K562 (cell line): Measurements from ENCODE around the gene UBE2E1. TPM values are rescaled to one million over a fixed set of nuclear protein-coding genes. Genes with fewer than 3 reads are reported as not detected.

Experiments used
- ATAC-seq: fragments of 200-7000 bp; cut with Tn5 transposase; 3 replicates; pipeline ENCODE4 v1.9.1; 2020; ENCODE audit warnings: moderate library complexity
- BruUV-seq: library from RNA; stranded (reverse); fragments of 400-500 nt; replicated peaks from 2 replicates; lab custom pipeline; 2021; lab: Mats Ljungman, UMichigan
- CTCF ChIA-PET: fragments of 300-600 bp; formaldehyde crosslinking; extraction: SDS; loops from one replicate; lab custom pipeline; 2021; ENCODE audit warnings: low intra/inter-chr PET ratio; lab: Yijun Ruan, JAX
- POLR2A ChIA-PET: fragments of 300-600, 350-650 bp; sonication (Branson Sonifier 250); formaldehyde crosslinking; extraction: SDS; loops from one replicate; lab custom pipeline; 2021; ENCODE audit warnings: antibody characterized with exemption, inconsistent platforms; lab: Yijun Ruan, JAX
- DNase-seq, 4 experiments: peaks; one replicate each; pipeline versions ENCODE4 v3.0.0 to v3.0.0-alpha.2; 2011 to 2018; ENCODE audit warnings: low spot score in 3 of 4, mixed read lengths in 3 of 4; ENCODE audit errors: extremely low read depth in 1 of 4
- FAIRE-seq: peaks from 2 replicates; lab custom pipeline; 2011; peaks lifted over from hg19 to GRCh38; lab: Jason Lieb, UNC
- H2AFZ ChIP-seq: 2 replicates; pipeline ENCODE4 v1.6.0; 2011; ENCODE audit warnings: low read depth, low read length, control low read depth, inconsistent platforms
- H3K27ac ChIP-seq: fragments of 200-600 bp; 3 replicates; pipeline ENCODE4 v1.8.0; 2011; ENCODE audit warnings: low read depth, mild to moderate bottlenecking, control low read depth, inconsistent platforms, low read length, moderate library complexity, mixed read lengths; ENCODE audit errors: extremely low read depth
- H3K27me3 ChIP-seq, 2 experiments: fragments of 300-600 bp in 1 of 2; 2 replicates in 1 of 2; 3 replicates in 1 of 2; pipeline versions ENCODE4 v1.6.0 to v1.8.0; 2011; ENCODE audit warnings: inconsistent platforms in 2 of 2, low read length in 2 of 2, mild to moderate bottlenecking in 1 of 2, mixed read lengths in 1 of 2, moderate library complexity in 1 of 2; ENCODE audit not compliant: control insufficient read depth in 2 of 2, insufficient read depth in 2 of 2
- H3K36me3 ChIP-seq: fragments of 300-600 bp; 3 replicates; pipeline ENCODE4 v1.8.0; 2011; ENCODE audit warnings: mild to moderate bottlenecking, low read length, inconsistent platforms; ENCODE audit not compliant: control insufficient read depth, insufficient read depth
- H3K4me1 ChIP-seq, 2 experiments: fragments of 200-600 bp in 1 of 2; replicated peaks in 1 of 2; 2 replicates in 1 of 2; 3 replicates in 1 of 2; pipeline versions ENCODE4 v1.5.1 to v1.8.0; 2011; ENCODE audit warnings: inconsistent platforms in 2 of 2, low read length in 2 of 2, mild to moderate bottlenecking in 1 of 2, mixed read lengths in 1 of 2, moderate library complexity in 1 of 2; ENCODE audit not compliant: control insufficient read depth in 2 of 2, insufficient read depth in 2 of 2
- H3K4me2 ChIP-seq: 2 replicates; pipeline ENCODE4 v1.6.1; 2011; ENCODE audit warnings: low read length, control low read depth, inconsistent platforms, mixed read lengths; ENCODE audit not compliant: insufficient read depth
- H3K4me3 ChIP-seq: fragments of 200-600 bp; sonication (generic), shearing (Covaris generic); 2 replicates; pipeline ENCODE4 v1.5.1; 2016; ENCODE audit warnings: control low read depth, inconsistent platforms
- H3K79me2 ChIP-seq: fragments of 200-600 bp; 3 replicates; pipeline ENCODE4 v1.8.0; 2011; ENCODE audit warnings: low read length, inconsistent platforms; ENCODE audit not compliant: control insufficient read depth, insufficient read depth
- H3K9ac ChIP-seq, 2 experiments: 2 replicates each; pipeline versions ENCODE4 v1.6.0 to v1.6.1; 2011; ENCODE audit warnings: low read depth in 2 of 2, low read length in 2 of 2, control low read depth in 1 of 2, inconsistent platforms in 1 of 2, mild to moderate bottlenecking in 1 of 2, mixed read lengths in 1 of 2; ENCODE audit not compliant: insufficient read depth in 1 of 2
- H3K9me1 ChIP-seq: one replicate; pipeline ENCODE4 v1.6.0; 2011; ENCODE audit warnings: inconsistent platforms, mild to moderate bottlenecking, low read length, moderate library complexity; ENCODE audit not compliant: control insufficient read depth, insufficient read depth
- H3K9me3 ChIP-seq: replicated peaks from 2 replicates; pipeline ENCODE4 v1.5.1; 2011; ENCODE audit warnings: low read depth, low read length, inconsistent platforms; ENCODE audit not compliant: control insufficient read depth, insufficient read depth
- H4K20me1 ChIP-seq: replicated peaks from 2 replicates; pipeline ENCODE4 v1.6.1; 2011; ENCODE audit warnings: low read length, inconsistent platforms, mixed read lengths; ENCODE audit not compliant: control insufficient read depth, insufficient read depth
- CEBPG ChIP-seq, 3 experiments: fragments of 200-800 bp in 1 of 3; sonication (Bioruptor generic) in 1 of 3; sonication (generic) in 1 of 3; formaldehyde crosslinking in 1 of 3; IDR thresholded peaks in 2 of 3; conservative IDR thresholded peaks in 1 of 3; 2 replicates each; pipeline versions ENCODE4 v1.6.1 to v1.8.0; 2016 to 2022; ENCODE audit warnings: missing compliant biosample characterization in 2 of 3, missing genetic modification characterization in 2 of 3, mild to moderate bottlenecking in 1 of 3, missing genetic modification reagents in 1 of 3
- CTCF ChIP-seq, 3 experiments: IDR thresholded peaks in 2 of 3; conservative IDR thresholded peaks in 1 of 3; 2 replicates each; pipeline ENCODE4 v1.5.1; 2011 to 2012; ENCODE audit warnings: low read length in 3 of 3, mild to moderate bottlenecking in 3 of 3, control low read depth in 2 of 3, improper control_type of control experiment in 1 of 3, inconsistent platforms in 1 of 3, low read depth in 1 of 3, mixed read lengths in 1 of 3, moderate library complexity in 1 of 3; ENCODE audit not compliant: insufficient read depth in 2 of 3
- E2F4 ChIP-seq: sonication (generic); formaldehyde crosslinking; IDR thresholded peaks from 2 replicates; pipeline ENCODE4 v1.8.0; 2022; ENCODE audit warnings: mild to moderate bottlenecking, low read depth, missing genetic modification reagents
- FOXP1 ChIP-seq: sonication (generic); formaldehyde crosslinking; IDR thresholded peaks from 2 replicates; pipeline ENCODE4 v1.8.0; 2022; ENCODE audit warnings: mild to moderate bottlenecking, missing genetic modification reagents
- GABPA ChIP-seq: fragments of 200-800 bp; sonication (Bioruptor generic); conservative IDR thresholded peaks from 2 replicates; pipeline ENCODE4 v1.6.1; 2016; ENCODE audit warnings: low read depth, missing genetic modification characterization, missing compliant biosample characterization
- HDAC1 ChIP-seq, 2 experiments: fragments of 450-650 bp; IDR thresholded peaks; 2 replicates each; pipeline ENCODE4 v1.6.1; 2016 to 2017; ENCODE audit warnings: inconsistent platforms in 1 of 2, mild to moderate bottlenecking in 1 of 2, moderate library complexity in 1 of 2
- MBD2 ChIP-seq: sonication (generic); IDR thresholded peaks from 2 replicates; pipeline ENCODE4 v1.6.1; 2016; ENCODE audit warnings: low read depth, borderline replicate concordance
- NFATC3 ChIP-seq: fragments of 450-650 bp; IDR thresholded peaks from 2 replicates; pipeline ENCODE4 v1.6.1; 2017; ENCODE audit warnings: mild to moderate bottlenecking
- RFX7 ChIP-seq: fragments of 250-450 bp; sonication (Bioruptor Pico); IDR thresholded peaks from 2 replicates; pipeline ENCODE4 v1.5.1; 2021; ENCODE audit warnings: mild to moderate bottlenecking
- SUPT5H ChIP-seq: fragments of 450-650 bp; IDR thresholded peaks from 2 replicates; pipeline ENCODE4 v1.6.1; 2016
- WGBS: fragments of 100-300 bp; shearing (Covaris generic); methylation state at CpG from one replicate; pipeline ENCODE4 v1.1.6; 2016; ENCODE audit warnings: low coverage, mixed read lengths; ENCODE audit not compliant: insufficient coverage; ENCODE audit errors: missing lambda C conversion rate; 5-methylcytosine and 5-hydroxymethylcytosine counted together
- in situ Hi-C: fragments of 300-500 bp; cut with MboI; formaldehyde crosslinking; loops from 4 replicates; pipeline ENCODE4 v1.15.0; 2018; ENCODE audit warnings: inconsistent platforms, mixed read lengths
- intact Hi-C: fragments of 100-400 bp; cut with micrococcal nuclease; formaldehyde crosslinking; loops from 2 replicates; pipeline ENCODE4 v1.14.2; 2022
- polyA plus RNA-seq, 8 experiments: library from polyadenylated mRNA; depleted of rRNA in 4 of 8; stranded (reverse) in 5 of 8; unstranded in 3 of 8; fragments of >200 nt; fragmentation: Nextera tagmentation in 2 of 8; fragmentation: Illumina TruSeq in 1 of 8; extraction: Ambion mirVana in 2 of 8; extraction: Trizol in 1 of 8; gene quantifications; 2 replicates each; pipeline versions ENCODE4 v1.2.1 to v1.2.3, GENCODE V29; 2011 to 2014; ENCODE audit warnings: inconsistent platforms in 1 of 8, missing spikeins in 1 of 8
- total RNA-seq, 7 experiments: library from RNA; depleted of rRNA in 6 of 7; stranded (reverse); fragments of >200 nt in 6 of 7; fragmentation: Illumina TruSeq in 2 of 7; extraction: Trizol in 2 of 7; gene quantifications; 2 replicates each; pipeline versions ENCODE4 v1.2.1 to v1.2.3, GENCODE V29; 2011 to 2021; ENCODE audit warnings: low replicate concordance in 1 of 7

The UBE2E1 gene
- total and polyA plus RNA-seq, 9 of the 15 experiments (the other 6 are each of a cell fraction or from before 2014, with no cell fraction given) = 54.4 to 294 (median 165) TPM

- Histone ChIP-seq H3K4me1 (peaks cover 0 to 2% of the 10 kb centered on the region in 2 experiments; a peak in 2 of 5 replicates), H3K9me1 (no peaks in the 10 kb centered on the region), H2AFZ (no peak overlapping the region), H3K79me2 (no peaks in the 10 kb centered on the region), H4K20me1 (no peaks in the 10 kb centered on the region), H3K4me2 (no peak overlapping the region), H3K27me3 (peaks cover 17 to 19% of the 10 kb centered on the region in 2 experiments), H3K9ac (no peak overlapping the region), H3K36me3 (no peaks in the 10 kb centered on the region), H3K9me3 (no peaks in the 10 kb centered on the region), H3K4me3 (no peak overlapping the region), H3K27ac (no peak overlapping the region)
- TF ChIP-seq RFX7 = no peak
- TF ChIP-seq MBD2 = no peak
- TF ChIP-seq NFATC3 = no peak
- no peak for TF ChIP-seq E2F4 (CRISPR knock-in tag)
- BruUV-seq = no TSS peak
- ATAC-seq (no peak), DNase-seq (no peak), FAIRE-seq (no peak)
- CTCF ChIA-PET = no interaction called here
- WGBS = 6% methylated on average over 2 of the region's 2 CpGs
- in situ Hi-C loops (no loop called here), intact Hi-C loops (no loop called here)
- POLR2A ChIA-PET = interaction anchor here (1.0 kb wide), 1 partner anchor 19 kb away, joined by 3 read pairs; no protein-coding TSS in a partner anchor
These were observed 9.2 kb upstream of the UBE2E1 start for GRCh38 chr3:23796518-23796917.

- no peak for FAIRE-seq
- H3K4me2 ChIP-seq = no peak overlapping the region
These were observed 8.3 kb upstream of the UBE2E1 start for GRCh38 chr3:23797491-23797890.

More at GRCh38 chr3:23797491-23797890, 8.3 kb upstream of the UBE2E1 start:
- intact Hi-C loops = no loop called here
- Histone ChIP-seq H3K4me3 (no peak overlapping the region), H3K9ac (no peak overlapping the region), H3K27me3 (peaks cover 15 to 18% of the 10 kb centered on the region in 2 experiments), H3K79me2 (no peaks in the 10 kb centered on the region), H3K27ac (no peak overlapping the region), H3K4me1 (peaks cover 0 to 2% of the 10 kb centered on the region in 2 experiments; a peak in 2 of 5 replicates), H2AFZ (no peak overlapping the region), H3K9me3 (no peaks in the 10 kb centered on the region), H4K20me1 (no peaks in the 10 kb centered on the region), H3K36me3 (no peaks in the 10 kb centered on the region), H3K9me1 (no peaks in the 10 kb centered on the region)
- ChIA-PET POLR2A (interaction anchor here (1.0 to 1.6 kb wide), 3 partner anchors 9 to 31 kb away, joined by 3 to 6 read pairs (median 5); no protein-coding TSS in a partner anchor), CTCF (no interaction called here)
- ATAC-seq = no peak
- in situ Hi-C loops = no loop called here
- BruUV-seq = no TSS peak
- TF ChIP-seq CTCF (IDR thresholded peaks at IDR 0.05 in 2 of 3, conservative IDR thresholded peaks at IDR 0.05 in 1 of 3; ENCODE audit: insufficient read depth in 2 of 3, low read depth in 1 of 3, low read length in 3 of 3) (no peak), FOXP1 (CRISPR knock-in tag) (no peak), HDAC1 (IDR thresholded peaks at IDR 0.05) (no peak), CEBPG (CRISPR knock-in tag; IDR thresholded peaks at IDR 0.05) (no peak), CEBPG (tag; conservative IDR thresholded peaks at IDR 0.05 in 1 of 2, IDR thresholded peaks at IDR 0.05 in 1 of 2) (no peak), SUPT5H (no peak), GABPA (tag) (no peak)
- DNase-seq = no peak
- WGBS = 11% methylated on average over 3 of the region's 4 CpGs
